Measurements from ENCODE around the gene BEST2.

DNA sequence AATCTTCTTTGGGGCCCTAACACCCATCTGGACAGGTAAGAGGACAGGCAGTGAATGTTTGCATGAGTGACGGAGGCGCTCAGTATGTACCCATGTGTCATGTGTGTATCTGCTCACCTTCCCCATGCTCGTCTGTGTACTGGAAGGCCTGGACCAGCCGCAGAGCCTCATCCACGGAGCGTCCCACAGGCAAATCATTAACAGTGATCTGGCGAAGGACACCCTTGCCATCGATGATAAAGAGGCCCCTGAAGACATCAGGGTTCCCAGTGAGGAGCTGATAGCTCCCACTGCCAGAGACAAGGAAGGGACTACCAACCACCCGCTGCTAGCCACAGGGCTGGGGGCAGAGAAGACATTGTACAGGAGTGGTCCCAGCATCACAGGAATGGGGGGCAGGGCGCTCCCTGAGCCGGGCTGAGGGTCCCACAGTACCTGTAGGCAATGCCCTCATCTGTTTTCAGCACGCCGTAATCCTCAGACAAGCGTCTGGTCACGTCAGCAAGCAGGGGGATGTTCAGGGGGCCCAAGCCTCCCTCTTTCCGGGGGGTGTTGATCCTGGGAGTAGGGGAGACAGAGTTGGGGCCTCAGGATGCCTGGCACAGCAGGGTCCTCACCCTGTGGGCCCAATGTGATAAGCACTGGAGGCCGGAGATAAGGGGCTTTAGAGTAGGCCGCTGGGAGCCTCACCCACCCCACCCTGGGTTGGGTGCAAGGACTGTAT, 48.3 kb downstream of the BEST2 start:
- TF ChIP-seq CTCF (IDR thresholded peaks at IDR 0.05): no peak
- no peak for TF ChIP-seq POLR2A (IDR thresholded peaks at IDR 0.05)
